ENCODE results near the gene PYURF.

Gene PYURF

DNA sequence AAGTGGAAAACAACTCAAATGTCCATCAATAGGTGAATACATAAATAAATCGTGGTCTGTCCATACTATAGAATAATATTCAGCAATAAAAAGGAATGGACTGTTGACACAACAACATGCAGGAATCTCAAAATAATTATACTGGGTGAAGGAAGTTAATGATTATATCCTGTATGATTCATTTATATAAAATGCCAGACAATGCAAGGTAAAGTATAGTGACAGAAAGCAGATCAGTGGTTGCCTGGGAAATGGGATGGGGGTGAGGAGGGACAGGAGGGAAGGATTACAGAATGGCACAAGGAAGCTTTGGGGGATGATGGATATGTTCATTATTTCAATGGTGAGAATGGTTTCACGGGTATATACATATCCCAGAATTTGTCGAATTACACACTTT, 12.3 kb downstream of the PYURF start:
- no peak for DNase-seq (ENCODE audit: low read depth)

- DNase-seq (ENCODE audit: low read depth) = no peak
Measured at GRCh38 chr4:88503344-88503743, 20.2 kb downstream of the PYURF start.

DNA sequence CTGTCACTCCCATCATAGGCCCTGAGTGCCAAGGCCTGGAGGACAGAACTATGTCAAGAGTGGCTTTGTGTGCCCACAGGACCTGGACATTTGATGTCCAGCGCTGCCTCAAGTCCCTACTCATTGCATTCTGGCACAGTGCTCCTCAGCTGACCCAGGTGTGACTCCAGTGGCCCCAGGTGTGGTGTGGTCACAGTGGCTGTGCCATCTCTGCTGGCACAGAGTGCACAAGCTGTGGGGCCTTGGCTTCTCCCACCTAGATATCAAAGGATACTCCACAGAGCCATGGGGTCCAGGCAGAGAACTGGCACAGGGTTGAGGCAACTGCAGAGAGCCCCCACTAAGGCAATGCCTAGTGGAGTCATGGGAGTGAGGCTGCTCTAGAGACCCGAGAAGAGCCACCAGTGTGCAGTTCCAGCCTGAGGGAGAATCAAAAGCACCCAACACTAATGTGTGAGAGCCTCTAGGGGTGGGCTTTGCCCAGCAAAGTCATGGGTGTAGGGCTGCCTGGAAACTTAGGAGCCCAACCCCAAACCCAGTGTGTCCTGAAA, 25.6 kb downstream of the PYURF start:
- DNase-seq (ENCODE audit: low read depth) = no peak

DNA sequence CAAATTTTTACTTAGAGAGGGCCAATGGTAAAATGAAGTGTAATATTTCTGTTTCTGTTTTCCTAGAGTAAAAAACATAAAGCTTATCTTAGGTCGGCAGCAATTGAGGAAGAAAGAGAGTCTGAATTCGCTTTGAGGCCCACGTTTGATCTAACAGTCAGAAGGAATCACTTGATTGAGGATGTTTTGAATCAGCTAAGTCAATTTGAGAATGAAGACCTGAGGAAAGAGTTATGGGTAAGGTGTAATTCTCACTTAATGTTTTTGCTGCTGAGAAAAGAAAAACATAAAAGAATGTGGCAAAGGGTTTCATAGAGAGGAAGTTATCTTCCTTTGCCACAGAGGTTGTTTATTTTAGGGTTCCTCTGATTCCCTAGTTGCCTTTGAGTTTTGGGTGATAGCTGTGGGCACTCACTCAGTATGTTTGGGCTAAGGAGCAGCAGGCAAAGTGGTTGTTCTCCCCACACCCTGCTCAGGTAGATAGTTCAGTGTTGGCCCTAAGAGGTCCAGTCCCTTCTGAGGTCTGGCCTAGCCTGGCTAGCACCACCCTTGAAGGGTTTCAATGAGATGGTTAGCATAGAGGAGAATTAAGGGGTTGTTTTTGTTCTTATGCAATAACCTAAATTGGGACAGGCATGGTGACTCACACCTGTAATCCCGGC, 34.3 kb downstream of the PYURF start:
- DNase-seq (ENCODE audit: low read depth) = no peak

DNA sequence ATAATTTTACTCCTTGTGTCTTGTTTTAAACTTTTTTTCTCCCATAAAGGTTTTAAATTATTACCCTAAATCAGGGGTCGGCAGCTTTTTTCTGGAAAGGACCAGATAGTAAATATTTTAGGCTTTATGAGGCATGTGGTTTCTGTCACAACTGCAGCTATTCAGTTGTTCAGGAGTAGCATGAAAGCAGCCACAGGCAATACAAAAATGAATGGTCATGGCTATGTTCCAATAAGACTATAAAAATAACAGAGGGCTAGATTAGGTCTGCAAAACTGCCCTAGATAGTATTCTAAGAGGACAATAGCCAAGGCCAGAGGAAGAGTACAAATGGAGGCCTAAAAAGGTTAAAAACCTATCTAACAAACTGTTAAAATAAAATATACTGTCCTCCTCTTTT, 42.0 kb downstream of the PYURF start:
- DNase-seq (ENCODE audit: low read depth) = no peak

DNA sequence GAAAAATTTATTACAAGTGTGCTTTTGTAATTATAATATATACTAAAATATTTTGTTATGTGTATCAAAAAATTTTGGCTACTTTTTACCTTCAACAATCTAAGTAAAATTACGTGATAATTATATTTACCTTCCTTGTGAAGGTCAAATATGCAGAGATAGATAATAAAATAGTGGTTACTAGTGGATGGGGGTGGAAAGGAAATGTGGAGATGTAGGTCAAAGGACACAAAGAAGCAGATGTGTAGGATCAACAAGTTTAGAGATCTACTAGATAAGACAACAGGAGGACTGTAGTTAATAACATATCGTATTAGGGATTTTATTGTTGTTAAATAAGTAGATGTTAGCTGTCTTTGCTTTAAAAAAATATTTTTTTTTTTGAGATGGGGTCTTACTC, 45.3 kb downstream of the PYURF start:
- no peak for DNase-seq (ENCODE audit: low read depth)

DNA sequence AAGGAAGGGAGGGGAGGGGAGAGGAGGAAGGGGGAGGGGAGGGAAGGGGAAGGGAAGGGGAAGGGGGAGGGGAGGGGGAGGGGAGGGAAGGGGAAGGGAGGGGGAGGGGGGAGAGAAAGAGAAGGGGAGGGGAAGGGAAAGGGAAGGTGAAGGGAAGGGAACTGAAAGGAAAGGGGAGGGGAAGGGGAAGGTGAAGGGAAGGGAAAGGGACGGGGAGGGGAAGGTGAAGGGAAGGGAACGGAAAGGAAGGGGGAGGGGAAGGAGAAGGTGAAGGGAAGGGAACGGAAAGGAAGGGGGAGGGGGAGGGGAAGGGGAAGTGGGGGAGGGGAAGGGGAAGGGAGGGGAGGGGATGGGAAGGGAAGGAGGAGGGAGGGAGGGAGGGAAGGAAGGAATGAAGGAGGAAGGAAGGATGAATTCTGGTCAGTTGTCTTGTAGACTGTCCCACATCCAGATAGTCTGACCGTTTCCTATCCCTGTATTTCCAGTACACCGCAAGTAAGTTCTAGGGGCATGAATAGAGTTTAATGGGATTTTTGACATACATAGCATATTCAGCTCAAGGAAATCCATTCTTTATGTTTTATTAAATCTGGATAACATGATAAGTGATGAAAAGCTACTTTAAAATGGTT, 46.2 kb downstream of the PYURF start:
- DNase-seq (ENCODE audit: low read depth) = no peak
